Breast epithelium (tissue), 3 donors: ENCODE measurements around the gene GPI.

Source experiments
- CTCF ChIP-seq, 3 donors: fragments of 450-650 bp; IDR thresholded peaks; one replicate each; pipeline ENCODE4 v1.5.1; 2016 to 2017; ENCODE audit warnings: antibody characterized with exemption in 3 of 3, mild to moderate bottlenecking in 3 of 3, moderate library complexity in 3 of 3
- POLR2A ChIP-seq: fragments of 450-650 bp; IDR thresholded peaks from one replicate; pipeline ENCODE4 v1.6.1; 2016; ENCODE audit warnings: antibody characterized with exemption, mild to moderate bottlenecking, moderate library complexity

DNA sequence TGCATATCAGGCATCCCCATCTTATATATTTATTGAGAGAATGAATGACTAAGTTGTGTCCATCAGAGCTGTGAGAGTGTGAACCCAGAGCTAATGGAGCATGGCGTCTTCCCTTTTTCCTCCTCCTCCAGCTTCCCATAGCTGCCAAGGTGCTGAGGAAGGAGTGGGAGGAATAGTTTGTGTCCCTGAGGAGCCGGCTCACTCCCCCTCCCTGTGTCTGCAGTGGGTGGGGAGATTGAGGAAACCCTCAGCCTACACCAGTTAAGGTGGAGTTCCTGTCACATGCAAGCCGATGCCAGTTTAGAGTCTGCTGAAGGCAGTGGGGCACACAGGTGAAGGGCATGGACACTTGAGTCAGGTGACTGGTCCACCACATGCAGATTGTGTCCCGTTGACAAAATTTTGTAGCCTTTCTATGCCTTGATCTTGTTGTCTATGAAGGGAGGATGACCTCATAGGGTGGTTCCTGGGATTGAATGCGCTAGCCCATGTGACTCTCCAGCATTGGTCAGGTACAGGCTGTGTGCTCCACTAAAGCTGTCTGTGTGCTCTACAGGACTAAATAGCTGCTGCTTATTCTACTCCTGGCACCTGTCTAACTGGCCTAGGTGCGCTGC lies 47.6 kb upstream of the GPI start:
- TF ChIP-seq CTCF (IDR thresholded peaks at IDR 0.05) (no peak), POLR2A (no peak)
